HFF-Myc (cell line): Measurements from ENCODE around the gene HOMER1.

Source experiments
- DNase-seq: peaks from one replicate; pipeline ENCODE4 v3.0.0-alpha.2; 2011; ENCODE audit warnings: low read depth; ENCODE audit errors: extremely low read depth
- H3K4me3 ChIP-seq: replicated peaks from 2 replicates; pipeline ENCODE4 v1.5.1; 2011; ENCODE audit warnings: low read depth, mild to moderate bottlenecking, control low read depth, low read length
- CTCF ChIP-seq: IDR thresholded peaks from 2 replicates; pipeline ENCODE4 v1.5.1; 2012; ENCODE audit warnings: mild to moderate bottlenecking, low read depth, low read length, control low read depth; ENCODE audit errors: missing control alignments

Gene HOMER1

GRCh38 chr5:79490323-79490936 is 23.5 kb downstream of the HOMER1 start:
- DNase-seq: no peak
- no peak overlapping the region for H3K4me3 ChIP-seq
- no peak for TF ChIP-seq CTCF

DNA sequence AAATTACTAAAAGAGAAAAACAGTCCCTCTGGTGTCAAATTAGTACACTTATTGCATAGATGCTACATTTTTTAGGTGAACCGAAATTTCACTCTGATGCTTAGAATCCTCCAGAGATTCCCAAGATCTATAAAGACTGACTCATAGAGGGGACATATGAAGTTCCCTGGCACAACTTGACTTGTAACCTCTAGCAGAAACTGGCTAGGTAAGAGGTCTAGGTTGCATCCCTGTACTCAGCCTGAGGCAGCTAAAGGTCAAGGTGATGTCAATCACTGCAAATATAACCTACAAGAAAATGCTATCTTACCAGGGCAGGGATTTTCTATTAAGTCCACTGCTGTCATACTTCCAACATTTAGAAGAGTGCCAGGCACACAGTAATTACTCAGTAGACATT is 24.2 kb downstream of the HOMER1 start:
- no peak for DNase-seq
- no peak for TF ChIP-seq CTCF
- H3K4me3 ChIP-seq: no peak overlapping the region

GRCh38 chr5:79488775-79489174 is 25.2 kb downstream of the HOMER1 start:
- no peak for DNase-seq
- no peak overlapping the region for H3K4me3 ChIP-seq
- no peak for TF ChIP-seq CTCF

DNA sequence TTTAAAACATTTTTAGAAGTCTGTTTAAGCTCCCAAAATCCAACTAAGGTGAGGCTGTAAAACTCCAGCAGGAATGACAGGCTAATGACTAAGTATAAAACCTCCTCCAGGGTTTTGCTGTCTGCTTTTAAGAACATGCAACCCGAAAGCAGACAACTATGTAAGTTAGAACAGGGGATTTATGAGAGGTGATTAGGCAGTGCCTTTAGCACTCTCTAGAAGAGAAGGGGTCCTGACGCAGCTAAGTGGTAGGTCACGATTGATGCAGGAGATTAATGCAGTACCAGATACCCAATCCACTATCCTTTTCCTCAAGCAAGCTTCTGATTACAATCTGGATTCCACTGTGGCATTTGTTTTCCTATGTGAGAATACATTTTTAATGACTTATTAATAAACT is 25.9 kb downstream of the HOMER1 start:
- TF ChIP-seq CTCF: no peak
- no peak for DNase-seq
- H3K4me3 ChIP-seq: no peak overlapping the region

DNA sequence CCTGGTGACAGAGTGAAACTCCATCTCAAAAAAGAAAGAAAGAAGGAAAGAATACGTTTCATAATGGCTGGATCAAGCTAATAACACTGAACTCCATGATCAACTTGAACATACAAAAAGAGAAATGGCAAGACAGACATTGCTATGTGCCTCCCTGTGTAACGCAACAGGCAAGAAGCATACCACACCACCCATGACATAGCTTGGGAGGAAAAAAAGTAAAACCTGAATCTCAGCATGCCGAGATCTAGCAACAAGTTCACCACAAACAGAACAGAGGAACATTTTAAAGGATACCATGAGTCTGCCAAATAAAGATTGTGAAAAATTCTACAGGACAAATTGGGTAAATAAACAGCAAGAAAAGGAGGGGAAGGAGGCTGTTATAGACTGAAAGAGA is 26.7 kb downstream of the HOMER1 start:
- H3K4me3 ChIP-seq: no peak overlapping the region
- no peak for TF ChIP-seq CTCF
- DNase-seq: no peak

DNA sequence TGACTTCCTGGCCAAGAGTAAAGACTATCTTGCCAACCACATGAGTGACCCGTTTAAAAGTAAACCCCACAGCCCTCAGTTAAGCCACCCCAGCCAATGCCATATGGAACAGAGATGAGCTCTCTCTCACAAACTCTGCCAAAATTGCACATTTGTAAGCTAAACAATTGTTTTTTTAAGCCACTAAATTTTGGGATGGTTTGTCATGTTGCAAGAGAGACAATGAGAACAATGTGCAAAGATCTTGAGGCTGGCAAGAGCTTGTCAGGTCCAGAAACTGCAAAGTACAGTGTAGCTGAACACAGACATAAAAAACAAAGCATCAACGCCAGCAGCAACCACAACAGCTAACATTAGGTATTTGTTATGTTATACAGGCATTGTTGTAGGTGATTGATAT is 27.8 kb downstream of the HOMER1 start:
- no peak overlapping the region for H3K4me3 ChIP-seq
- TF ChIP-seq CTCF: no peak
- no peak for DNase-seq

DNA sequence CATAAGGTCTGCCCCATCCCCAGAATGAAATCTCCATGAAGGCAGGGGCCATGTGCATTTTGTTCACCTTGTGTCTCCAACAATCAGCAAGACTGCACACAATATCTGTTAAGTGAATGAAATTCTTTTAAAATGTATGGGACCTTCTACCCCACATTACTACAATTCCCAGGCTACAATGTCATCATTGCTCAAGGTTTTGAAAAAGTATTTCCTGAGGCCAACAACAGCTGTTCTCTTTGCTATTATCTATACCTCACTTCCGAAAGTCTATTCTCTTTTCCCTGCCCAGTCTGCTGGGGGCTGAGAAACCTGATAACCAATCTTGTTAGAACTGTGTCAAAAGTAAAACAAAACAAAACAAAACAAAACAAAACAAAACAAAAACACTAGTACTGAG is 29.2 kb downstream of the HOMER1 start:
- no peak overlapping the region for H3K4me3 ChIP-seq
- no peak for DNase-seq

More for the DNA sequence above, 29.2 kb downstream of the HOMER1 start:
- TF ChIP-seq CTCF: no peak
